ENCODE results near the gene SDK1.

GRCh38 chr7:4093035-4093434 is 792.0 kb downstream of the SDK1 start:
- TF ChIP-seq, protein P1, sequence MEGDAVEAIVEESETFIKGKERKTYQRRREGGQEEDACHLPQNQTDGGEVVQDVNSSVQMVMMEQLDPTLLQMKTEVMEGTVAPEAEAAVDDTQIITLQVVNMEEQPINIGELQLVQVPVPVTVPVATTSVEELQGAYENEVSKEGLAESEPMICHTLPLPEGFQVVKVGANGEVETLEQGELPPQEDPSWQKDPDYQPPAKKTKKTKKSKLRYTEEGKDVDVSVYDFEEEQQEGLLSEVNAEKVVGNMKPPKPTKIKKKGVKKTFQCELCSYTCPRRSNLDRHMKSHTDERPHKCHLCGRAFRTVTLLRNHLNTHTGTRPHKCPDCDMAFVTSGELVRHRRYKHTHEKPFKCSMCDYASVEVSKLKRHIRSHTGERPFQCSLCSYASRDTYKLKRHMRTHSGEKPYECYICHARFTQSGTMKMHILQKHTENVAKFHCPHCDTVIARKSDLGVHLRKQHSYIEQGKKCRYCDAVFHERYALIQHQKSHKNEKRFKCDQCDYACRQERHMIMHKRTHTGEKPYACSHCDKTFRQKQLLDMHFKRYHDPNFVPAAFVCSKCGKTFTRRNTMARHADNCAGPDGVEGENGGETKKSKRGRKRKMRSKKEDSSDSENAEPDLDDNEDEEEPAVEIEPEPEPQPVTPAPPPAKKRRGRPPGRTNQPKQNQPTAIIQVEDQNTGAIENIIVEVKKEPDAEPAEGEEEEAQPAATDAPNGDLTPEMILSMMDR (IDR thresholded peaks at IDR 0.05; ENCODE audit: extremely low read depth in 1 of 2, insufficient read depth in 1 of 2, low read depth in 1 of 2, low read length in 2 of 2): no peak
- no peak for TF ChIP-seq MAX (IDR thresholded peaks at IDR 0.05; ENCODE audit: insufficient read depth, insufficient read length)
- TF ChIP-seq POLR2A (IDR thresholded peaks at IDR 0.05; ENCODE audit: low read depth, low read length): no peak
- TF ChIP-seq EZH2 (IDR thresholded peaks at IDR 0.05; ENCODE audit: borderline replicate concordance, low read depth, low read length, severe bottlenecking): no peak
- no peak for TF ChIP-seq JUN (IDR thresholded peaks at IDR 0.05; ENCODE audit: borderline replicate concordance, insufficient read depth, insufficient read length, low read depth)
- no peak for TF ChIP-seq MYC (IDR thresholded peaks at IDR 0.05; ENCODE audit: low read depth, low read length)
- TF ChIP-seq POLR2AphosphoS5 (IDR thresholded peaks at IDR 0.05; ENCODE audit: insufficient read depth, low read depth, low read length): no peak

Data from endothelial cell of umbilical vein (primary cell).